H1 (cell line): Measurements from ENCODE around the gene TM4SF1. TPM values are rescaled to one million over a fixed set of nuclear protein-coding genes. Genes with fewer than 3 reads are reported as not detected.
A peak's percentile ranks its signal among the peaks of the same experiment; 100 is the strongest.

Experiments used
- CTCF ChIA-PET: fragments of 300-600 bp; sonication (Branson Sonifier 250); formaldehyde crosslinking; loops from one replicate; lab custom pipeline; 2021; ENCODE audit not compliant: partially characterized antibody; lab: Charles Lee
- POLR2A ChIA-PET: fragments of 300-600 bp; sonication (Branson Sonifier 250); formaldehyde crosslinking; loops from one replicate; lab custom pipeline; 2021; ENCODE audit warnings: inconsistent platforms; ENCODE audit not compliant: partially characterized antibody; lab: Charles Lee
- DNase-seq, 2 experiments: peaks; one replicate each; pipeline versions ENCODE4 v3.0.0 to v3.0.0-alpha.2; 2010 to 2022; ENCODE audit warnings: low spot score in 2 of 2, low read depth in 1 of 2, mixed read lengths in 1 of 2
- FAIRE-seq: peaks from 2 replicates; lab custom pipeline; 2011; peaks lifted over from hg19 to GRCh38; lab: Jason Lieb, UNC
- H2AFZ ChIP-seq: 2 replicates; pipeline ENCODE4 v1.8.1; 2012; ENCODE audit warnings: low read length, inconsistent platforms
- H2AK5ac ChIP-seq: 2 replicates; pipeline ENCODE4 v1.6.1; 2013; ENCODE audit warnings: low read depth, low read length
- H2BK120ac ChIP-seq: replicated peaks from 2 replicates; pipeline ENCODE3; 2013; ENCODE audit warnings: low read depth, low read length, inconsistent platforms
- H2BK12ac ChIP-seq: 2 replicates; pipeline ENCODE4 v1.6.1; 2013; ENCODE audit warnings: low read depth, low read length
- H2BK15ac ChIP-seq: 2 replicates; pipeline ENCODE4 v1.6.1; 2013; ENCODE audit warnings: low read length
- H2BK20ac ChIP-seq: 2 replicates; pipeline ENCODE4 v1.6.1; 2013; ENCODE audit warnings: low read length
- H2BK5ac ChIP-seq: 2 replicates; pipeline ENCODE4 v1.6.1; 2013; ENCODE audit warnings: low read depth, low read length
- H3K14ac ChIP-seq: 2 replicates; pipeline ENCODE4 v1.6.1; 2013; ENCODE audit warnings: inconsistent platforms; ENCODE audit not compliant: insufficient read length
- H3K18ac ChIP-seq: 2 replicates; pipeline ENCODE4 v1.6.1; 2013; ENCODE audit warnings: low read length; ENCODE audit errors: extremely low read depth
- H3K23ac ChIP-seq: 2 replicates; pipeline ENCODE4 v1.6.1; 2013; ENCODE audit warnings: inconsistent platforms; ENCODE audit not compliant: insufficient read length
- H3K23me2 ChIP-seq: 2 replicates; pipeline ENCODE4 v1.6.1; 2013; ENCODE audit warnings: low read depth, low read length
- H3K27ac ChIP-seq: 2 replicates; pipeline ENCODE4 v1.6.1; 2011; ENCODE audit warnings: low read depth, low read length, inconsistent platforms
- H3K27me3 ChIP-seq, 4 experiments: replicated peaks in 1 of 4; 1 replicate in 1 of 4; 2 replicates in 3 of 4; pipeline versions ENCODE4 v1.6.1 to v1.8.1; 2011 to 2013; ENCODE audit warnings: low read length in 3 of 4, mild to moderate bottlenecking in 3 of 4, inconsistent platforms in 2 of 4, mixed read lengths in 2 of 4, moderate library complexity in 1 of 4; ENCODE audit not compliant: control insufficient read depth in 3 of 4, insufficient read depth in 3 of 4; ENCODE audit errors: extremely low read depth in 1 of 4
- H3K36me3 ChIP-seq, 4 experiments: 2 replicates each; pipeline versions ENCODE4 v1.6.1 to v1.8.1; 2011 to 2013; ENCODE audit warnings: mild to moderate bottlenecking in 4 of 4, low read length in 3 of 4, moderate library complexity in 2 of 4, control low read depth in 1 of 4, inconsistent platforms in 1 of 4; ENCODE audit not compliant: insufficient read depth in 4 of 4, control insufficient read depth in 2 of 4
- H3K4ac ChIP-seq: replicated peaks from 2 replicates; pipeline ENCODE3; 2013; ENCODE audit warnings: low read length, low read depth, mixed read lengths, inconsistent platforms; ENCODE audit not compliant: insufficient read length
- H3K4me1 ChIP-seq, 4 experiments: replicated peaks in 1 of 4; 1 replicate in 1 of 4; 2 replicates in 3 of 4; pipeline versions ENCODE4 v1.6.1 to v1.8.1; 2011 to 2013; ENCODE audit warnings: low read length in 3 of 4, inconsistent platforms in 2 of 4, mixed read lengths in 1 of 4; ENCODE audit not compliant: insufficient read depth in 4 of 4, control insufficient read depth in 3 of 4
- H3K4me2 ChIP-seq, 2 experiments: 2 replicates each; pipeline versions ENCODE4 v1.6.1 to v1.8.1; 2011 to 2013; ENCODE audit warnings: low read depth in 2 of 2, low read length in 2 of 2, control low read depth in 1 of 2, inconsistent platforms in 1 of 2, mild to moderate bottlenecking in 1 of 2; ENCODE audit not compliant: insufficient read depth in 1 of 2
- H3K4me3 ChIP-seq, 4 experiments: fragments of 200-600, 300-600 bp in 1 of 4; sonication (generic), shearing (Covaris generic), sonication (Bioruptor Twin) in 1 of 4; 2 replicates each; pipeline versions ENCODE4 v1.5.1 to v1.8.1; 2011 to 2016; ENCODE audit warnings: low read length in 4 of 4, low read depth in 3 of 4, control low read depth in 2 of 4, inconsistent platforms in 2 of 4, mild to moderate bottlenecking in 2 of 4, mixed read lengths in 1 of 4, moderate library complexity in 1 of 4; ENCODE audit not compliant: insufficient read depth in 2 of 4; ENCODE audit errors: extremely low read depth in 1 of 4
- H3K56ac ChIP-seq: replicated peaks from 2 replicates; pipeline ENCODE3; 2013; ENCODE audit warnings: low read depth, mild to moderate bottlenecking, mixed read lengths, low read length, inconsistent platforms; ENCODE audit not compliant: insufficient read length
- H3K79me1 ChIP-seq: 2 replicates; pipeline ENCODE4 v1.6.1; 2013; ENCODE audit warnings: low read depth, low read length, control low read depth
- H3K79me2 ChIP-seq, 2 experiments: 2 replicates each; pipeline versions ENCODE4 v1.6.1 to v1.8.1; 2012 to 2013; ENCODE audit warnings: low read length in 2 of 2, mild to moderate bottlenecking in 2 of 2, inconsistent platforms in 1 of 2; ENCODE audit not compliant: insufficient read depth in 2 of 2, control insufficient read depth in 1 of 2
- H3K9ac ChIP-seq, 4 experiments: replicated peaks in 1 of 4; 1 replicate in 1 of 4; 2 replicates in 3 of 4; pipeline versions ENCODE4 v1.6.1 to v1.8.1; 2011 to 2013; ENCODE audit warnings: low read depth in 3 of 4, low read length in 3 of 4, control low read depth in 2 of 4, mild to moderate bottlenecking in 2 of 4, moderate library complexity in 2 of 4, inconsistent platforms in 1 of 4; ENCODE audit errors: extremely low read depth in 1 of 4
- H3K9me3 ChIP-seq, 2 experiments: 2 replicates each; pipeline versions ENCODE4 v1.6.1 to v1.8.1; 2012 to 2013; ENCODE audit warnings: mild to moderate bottlenecking in 2 of 2, moderate library complexity in 2 of 2, control low read depth in 1 of 2, inconsistent platforms in 1 of 2, low read depth in 1 of 2, low read length in 1 of 2, mixed read lengths in 1 of 2; ENCODE audit not compliant: insufficient read depth in 2 of 2
- H4K20me1 ChIP-seq, 2 experiments: replicated peaks in 1 of 2; 2 replicates each; pipeline versions ENCODE3 to v1.8.1; 2011 to 2013; ENCODE audit warnings: inconsistent platforms in 2 of 2, low read length in 2 of 2, mild to moderate bottlenecking in 1 of 2; ENCODE audit not compliant: insufficient read depth in 2 of 2, control insufficient read depth in 1 of 2
- H4K5ac ChIP-seq: 2 replicates; pipeline ENCODE4 v1.6.1; 2013; ENCODE audit warnings: low read length, low read depth, mixed read lengths, inconsistent platforms; ENCODE audit not compliant: insufficient read length
- H4K8ac ChIP-seq: 2 replicates; pipeline ENCODE4 v1.8.0; 2013; ENCODE audit warnings: mild to moderate bottlenecking, moderate library complexity, low read length, inconsistent platforms; ENCODE audit not compliant: insufficient read depth; ENCODE audit errors: extremely low read depth
- H4K91ac ChIP-seq: replicated peaks from 2 replicates; pipeline ENCODE3; 2013; ENCODE audit warnings: low read length, mixed read lengths, inconsistent platforms; ENCODE audit not compliant: insufficient read length
- ASH2L ChIP-seq: fragments of 200-600, 300-600 bp; sonication (generic); IDR thresholded peaks from one replicate; pipeline ENCODE4 v1.7.1; 2017; ENCODE audit warnings: low read length
- BACH1 ChIP-seq: IDR thresholded peaks from 2 replicates; pipeline ENCODE4 v1.6.1; 2012; ENCODE audit warnings: low read length, improper control_type of control experiment
- KDM1A ChIP-seq: fragments of 200-600, 300-600 bp; sonication (generic); IDR thresholded peaks from 2 replicates; pipeline ENCODE4 v1.7.1; 2016; ENCODE audit warnings: mild to moderate bottlenecking, low read length, borderline replicate concordance
- NANOG ChIP-seq: IDR thresholded peaks from 2 replicates; pipeline ENCODE4 v1.6.1; 2011; ENCODE audit warnings: low read length, low read depth, mild to moderate bottlenecking, inconsistent platforms; ENCODE audit not compliant: insufficient read depth, poor library complexity, severe bottlenecking
- POLR2AphosphoS5 ChIP-seq: IDR thresholded peaks from 2 replicates; pipeline ENCODE4 v1.6.1; 2011; ENCODE audit warnings: low read depth, low read length
- RXRA ChIP-seq: IDR thresholded peaks from 2 replicates; pipeline ENCODE4 v1.6.1; 2011; ENCODE audit warnings: low read depth, mild to moderate bottlenecking, low read length, moderate library complexity; ENCODE audit not compliant: insufficient read depth
- SRF ChIP-seq: IDR thresholded peaks from 2 replicates; pipeline ENCODE4 v1.6.1; 2011; ENCODE audit warnings: mild to moderate bottlenecking, low read depth, low read length, moderate library complexity
- TCF12 ChIP-seq: IDR thresholded peaks from 2 replicates; pipeline ENCODE4 v1.6.1; 2011; ENCODE audit warnings: low read depth, mild to moderate bottlenecking, low read length
- WGBS, 2 experiments: shearing (Covaris generic) in 1 of 2; methylation state at CpG; one replicate each; pipeline versions ENCODE4 v1.1.6 to v1.1.7; 2013 to 2015; ENCODE audit warnings: low lambda C conversion rate in 2 of 2, mixed read lengths in 2 of 2, inconsistent platforms in 1 of 2, low coverage in 1 of 2, missing lambda C conversion rate in 1 of 2; ENCODE audit not compliant: insufficient replicate concordance in 2 of 2, insufficient coverage in 1 of 2, insufficient read length in 1 of 2; ENCODE audit errors: extremely low coverage in 1 of 2, missing lambda C conversion rate in 1 of 2; 5-methylcytosine and 5-hydroxymethylcytosine counted together
- polyA plus RNA-seq, 7 experiments: library from polyadenylated mRNA; depleted of rRNA in 3 of 7; stranded (reverse) in 5 of 7; unstranded in 2 of 7; fragments of >200 nt in 5 of 7; fragments of 200-250 nt in 2 of 7; gene quantifications; 1 replicate in 5 of 7; 2 replicates in 1 of 7; 4 replicates in 1 of 7; pipeline versions ENCODE4 v1.2.1 to v1.2.3, GENCODE V29; 2011 to 2013; ENCODE audit warnings: missing spikeins in 2 of 7, mixed read lengths in 2 of 7
- total RNA-seq: library from RNA; stranded (reverse); fragmentation: NEBNext Ultra II Directional; extraction: Animal tissue kit (Norgen Biotek cat#: 25700); gene quantifications from 2 replicates; pipeline ENCODE4 v1.2.1, GENCODE V29; 2021
- TF ChIP-seq, protein P1 (sequence below): IDR thresholded peaks from 2 replicates; pipeline ENCODE4 v1.6.1; 2012; ENCODE audit warnings: inconsistent platforms

Gene TM4SF1
- total and polyA plus RNA-seq, 2 of the 8 experiments (the other 6 are each of a cell fraction or from before 2014, with no cell fraction given): 0.26 to 1.3 TPM

DNA sequence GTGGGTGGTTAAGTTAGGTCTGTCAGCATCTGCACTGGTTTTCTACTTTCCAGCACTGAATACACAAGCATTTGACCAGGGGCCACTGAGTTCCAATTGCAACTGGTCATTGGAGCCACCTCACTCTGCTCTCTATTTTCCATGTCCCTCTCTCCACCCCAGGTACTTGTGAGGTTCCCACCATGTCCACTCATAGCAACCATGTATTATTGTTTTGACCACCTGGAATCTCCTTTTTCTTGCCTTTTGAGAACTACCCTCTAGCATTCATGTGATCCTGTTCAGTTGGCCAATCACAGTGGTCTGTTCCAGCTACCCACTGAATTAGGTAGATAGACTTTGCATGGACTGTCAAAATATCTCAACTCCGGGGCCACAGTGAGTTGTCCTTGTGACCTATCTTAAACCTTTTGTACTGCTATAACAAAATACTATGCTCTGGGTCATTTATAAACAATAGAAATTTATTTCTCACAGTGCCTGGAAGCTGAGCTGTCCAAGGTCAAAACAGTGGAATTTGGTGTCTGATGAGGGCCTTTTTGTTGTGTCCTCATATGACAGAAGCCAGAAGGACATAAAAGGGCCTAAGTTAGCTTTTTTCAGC, 23.8 kb downstream of the TM4SF1 start:
- FAIRE-seq (no peak), DNase-seq (no peak)
- H3K4ac ChIP-seq: no peak overlapping the region
- H3K27me3 ChIP-seq: no peaks in the 10 kb centered on the region
- no peak overlapping the region for H2BK5ac ChIP-seq
- H4K20me1 ChIP-seq: no peaks in the 10 kb centered on the region
- H3K23ac ChIP-seq: no peak overlapping the region
- H3K9ac ChIP-seq: no peak overlapping the region
- 0 out of 2 replicates have a peak overlapping the region, but pooled peaks have one; percentile 4 for H2BK12ac ChIP-seq
- no peak overlapping the region for H3K56ac ChIP-seq
- H4K91ac ChIP-seq: peak overlapping the region; percentile 70
- 93% methylated on average over 1 of the region's 1 CpG; no CpG with 5 or more reads in 1 of the 2 experiments for WGBS, 2 experiments
- H3K4me1 ChIP-seq: no peaks in the 10 kb centered on the region
- H3K79me2 ChIP-seq: no peaks in the 10 kb centered on the region
- H2AK5ac ChIP-seq: no peak overlapping the region
- ChIA-PET CTCF (interaction anchor here (0.7 to 8.8 kb wide), 26 partner anchors 9 to 410 kb away, joined by 3 to 107 read pairs (median 6); partner anchors contain the start of genes HLTF and TM4SF4), POLR2A (no interaction called here)
- H3K23me2 ChIP-seq: no peaks in the 10 kb centered on the region
- no peak overlapping the region for H2BK120ac ChIP-seq
- no peak overlapping the region for H3K18ac ChIP-seq
- H3K79me1 ChIP-seq: no peaks in the 10 kb centered on the region
- H3K4me3 ChIP-seq: no peak overlapping the region
- TF ChIP-seq NANOG (no peak), KDM1A (no peak), BACH1 (no peak), SRF (no peak), TCF12 (no peak), RXRA (no peak), ASH2L (no peak), POLR2AphosphoS5 (no peak)
- TF ChIP-seq, protein P1, sequence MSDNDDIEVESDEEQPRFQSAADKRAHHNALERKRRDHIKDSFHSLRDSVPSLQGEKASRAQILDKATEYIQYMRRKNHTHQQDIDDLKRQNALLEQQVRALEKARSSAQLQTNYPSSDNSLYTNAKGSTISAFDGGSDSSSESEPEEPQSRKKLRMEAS: no peak
- H2BK15ac ChIP-seq: no peak overlapping the region
- 0 out of 2 replicates have a peak overlapping the region, but pooled peaks have one; percentile 57 for H2BK20ac ChIP-seq
- H3K27ac ChIP-seq: no peak overlapping the region
- H4K8ac ChIP-seq: no peak overlapping the region
- no peaks in the 10 kb centered on the region for H3K36me3 ChIP-seq
- H4K5ac ChIP-seq: peak overlapping the region; percentile 26
- peak overlapping the region; percentile 68; the same call in 1 of the 2 replicates for H2AFZ ChIP-seq
- H3K9me3 ChIP-seq: no peaks in the 10 kb centered on the region
- no peak overlapping the region for H3K14ac ChIP-seq
- H3K4me2 ChIP-seq: no peak overlapping the region
